SU-DHL-6 (cell line): ENCODE results near the gene HUNK.

Experiments
- CTCF ChIP-seq: fragments of 200-600 bp; sonication (generic); IDR thresholded peaks from one replicate; pipeline ENCODE4 v1.5.1; 2017; ENCODE audit warnings: antibody characterized with exemption, mild to moderate bottlenecking, low read length, moderate library complexity; ENCODE audit not compliant: insufficient read depth, poor library complexity, severe bottlenecking
- EZH2phosphoT487 ChIP-seq: fragments of 200-600 bp; sonication (generic), shearing (Covaris generic); conservative IDR thresholded peaks from 2 replicates; pipeline ENCODE4 v1.6.1; 2018; ENCODE audit warnings: mild to moderate bottlenecking, antibody characterized with exemption, low read length, moderate library complexity, mixed read lengths

- TF ChIP-seq CTCF (no peak), EZH2phosphoT487 (no peak)
Observed at GRCh38 chr21:31931644-31932469, 59.0 kb downstream of the HUNK start.
